Fibroblast of gingiva (primary cell): ENCODE results near the gene CISH.
A peak's percentile ranks its signal among the peaks of the same experiment; 100 is the strongest.

Experiments used
- DNase-seq: peaks from one replicate; pipeline ENCODE4 v3.0.0-alpha.2; 2011; ENCODE audit warnings: low read depth

Gene CISH

DNA sequence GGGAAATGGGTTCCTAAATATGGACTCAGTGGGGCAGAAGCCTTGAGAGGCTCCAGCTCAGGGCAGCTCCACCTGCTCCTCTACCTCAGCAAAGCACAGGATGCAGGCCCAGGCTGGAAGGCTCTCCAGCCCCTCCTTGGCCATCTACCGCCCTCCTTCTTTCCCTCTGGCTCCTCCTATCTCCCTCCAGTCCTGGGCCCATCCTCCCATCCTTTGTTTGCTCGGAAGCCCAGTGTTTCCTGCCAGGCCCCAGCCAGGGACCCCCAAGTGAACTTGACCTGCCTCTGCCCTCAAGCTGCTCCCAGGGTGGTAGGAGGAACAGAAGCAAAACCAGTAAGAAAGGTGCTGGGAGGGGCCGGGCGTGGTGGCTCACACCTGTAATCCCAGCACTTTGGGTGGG is 25.4 kb upstream of the CISH start:
- DNase-seq, result no peak

DNA sequence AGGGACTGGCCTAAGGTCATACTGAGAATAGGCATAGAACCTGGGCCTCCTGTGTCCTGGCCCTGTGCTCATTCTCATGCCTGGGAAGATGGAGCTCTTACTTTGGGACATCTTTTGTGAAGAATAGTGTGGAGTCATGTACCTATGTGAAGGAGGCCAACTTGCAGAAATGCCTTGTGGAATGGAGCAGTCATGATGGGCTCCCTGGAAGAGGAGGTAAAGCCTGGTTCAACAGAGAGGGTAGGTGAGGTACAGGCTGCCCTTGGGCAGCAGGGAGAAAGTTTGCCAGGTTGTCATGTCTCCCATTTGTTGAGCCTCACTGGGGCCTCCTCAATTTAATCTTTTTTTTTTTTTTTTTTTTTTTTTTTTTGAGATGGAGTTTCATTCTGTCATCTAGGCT is 23.5 kb upstream of the CISH start:
- DNase-seq, result no peak

DNA sequence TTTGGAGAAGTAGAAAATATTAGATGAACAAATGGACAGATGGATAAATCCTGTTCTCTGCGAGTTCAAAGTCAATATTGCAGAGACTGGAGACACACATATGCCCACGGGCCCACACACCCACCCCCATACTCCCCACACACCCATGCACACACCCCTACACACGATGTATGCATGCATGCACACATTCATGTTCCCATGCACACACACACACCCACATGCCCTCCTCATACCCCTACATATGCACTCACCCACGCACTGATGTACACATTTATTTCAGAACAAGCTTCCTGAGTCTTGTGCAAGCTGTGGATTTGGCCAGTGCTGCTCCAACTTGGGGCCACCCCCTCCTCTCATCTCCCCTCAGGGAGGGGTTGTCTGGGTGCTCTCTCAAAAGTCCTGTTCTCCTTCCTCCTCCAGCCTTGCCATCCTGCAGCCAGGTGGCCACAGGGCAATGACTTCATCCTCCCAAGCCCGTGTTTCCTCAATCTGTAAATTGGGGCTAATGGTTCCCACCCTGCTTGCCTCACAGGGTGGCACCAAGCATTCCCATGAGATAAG is 21.7 kb upstream of the CISH start:
- DNase-seq, result no peak

DNA sequence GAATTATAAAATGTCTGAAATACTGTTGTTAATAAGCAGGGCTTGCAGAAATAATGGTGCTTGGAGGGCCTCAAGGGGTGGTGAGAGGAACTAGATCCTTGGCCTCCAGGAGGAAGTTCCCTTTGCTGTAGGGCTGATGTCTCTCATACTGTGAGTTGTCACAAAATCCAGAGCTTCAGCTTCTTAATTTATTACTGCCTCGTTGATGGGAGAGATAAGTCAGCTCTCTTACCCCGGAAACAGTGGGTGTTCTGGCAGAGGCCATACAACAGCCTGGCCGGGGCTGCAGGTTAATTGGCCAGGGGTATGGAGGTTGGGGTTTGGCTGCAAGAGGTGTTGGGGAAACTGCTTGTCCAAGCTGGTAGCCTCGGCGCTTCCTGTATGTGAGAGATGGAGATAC is 20.9 kb upstream of the CISH start:
- no peak for DNase-seq

DNA sequence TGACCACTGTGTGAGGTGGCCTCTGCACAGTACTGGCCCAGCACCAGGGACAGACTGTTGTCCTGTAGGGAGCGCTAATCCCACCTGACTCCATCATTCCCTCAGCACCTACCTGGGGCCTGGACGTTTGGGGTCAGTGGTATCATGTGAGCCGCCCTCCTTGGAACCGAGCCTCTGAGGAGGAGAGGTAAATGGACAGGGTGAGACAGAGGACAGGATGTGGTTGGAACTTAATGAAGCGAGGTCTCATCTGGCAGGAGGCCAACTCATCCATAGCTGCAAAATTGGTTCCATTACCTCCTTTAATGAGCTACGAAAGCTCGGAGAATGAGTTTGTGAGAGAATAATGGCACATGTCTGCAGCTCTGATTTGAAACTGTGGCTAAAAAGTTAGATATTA is 19.3 kb upstream of the CISH start:
- no peak for DNase-seq

DNA sequence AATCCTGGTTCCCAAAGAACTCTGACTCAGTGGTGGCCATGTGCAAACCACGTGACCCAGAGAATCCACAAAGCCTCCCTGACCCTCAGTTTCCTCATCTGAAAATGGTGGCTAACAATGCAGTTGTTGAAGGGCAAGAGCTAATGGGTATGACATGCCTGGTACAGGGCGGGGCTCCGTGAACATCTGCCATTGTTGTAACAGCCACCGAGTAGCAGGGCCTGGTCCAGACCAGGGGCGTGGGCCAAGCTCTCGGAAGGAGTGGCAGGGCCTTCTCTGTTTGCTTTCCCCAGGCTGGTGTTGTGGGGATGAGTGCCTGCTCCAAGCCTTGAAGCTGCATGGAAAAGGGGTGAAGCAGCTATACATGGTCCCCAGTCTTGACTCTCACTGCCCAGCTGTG is 18.8 kb upstream of the CISH start:
- DNase-seq, result no peak

DNA sequence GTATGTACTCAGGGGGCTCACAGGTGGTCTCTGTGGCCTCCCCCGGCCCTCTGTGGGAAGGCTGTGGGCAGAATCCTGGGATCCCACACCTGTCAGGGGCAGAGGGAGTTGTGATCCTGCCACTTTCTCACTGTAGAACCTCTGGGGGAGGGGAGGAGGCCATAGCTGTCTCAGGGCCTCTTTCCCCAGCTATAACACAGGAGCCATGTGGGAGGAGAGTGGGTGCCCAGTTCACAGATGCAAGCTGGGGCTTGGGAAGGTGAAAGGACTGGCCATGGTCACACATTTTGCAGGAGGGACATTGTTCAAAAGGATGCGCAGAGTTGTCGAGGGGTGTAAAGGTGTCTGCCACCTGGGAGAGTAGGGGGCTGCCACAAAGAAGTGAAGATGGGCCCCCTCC is 17.0 kb upstream of the CISH start:
- no peak for DNase-seq

DNA sequence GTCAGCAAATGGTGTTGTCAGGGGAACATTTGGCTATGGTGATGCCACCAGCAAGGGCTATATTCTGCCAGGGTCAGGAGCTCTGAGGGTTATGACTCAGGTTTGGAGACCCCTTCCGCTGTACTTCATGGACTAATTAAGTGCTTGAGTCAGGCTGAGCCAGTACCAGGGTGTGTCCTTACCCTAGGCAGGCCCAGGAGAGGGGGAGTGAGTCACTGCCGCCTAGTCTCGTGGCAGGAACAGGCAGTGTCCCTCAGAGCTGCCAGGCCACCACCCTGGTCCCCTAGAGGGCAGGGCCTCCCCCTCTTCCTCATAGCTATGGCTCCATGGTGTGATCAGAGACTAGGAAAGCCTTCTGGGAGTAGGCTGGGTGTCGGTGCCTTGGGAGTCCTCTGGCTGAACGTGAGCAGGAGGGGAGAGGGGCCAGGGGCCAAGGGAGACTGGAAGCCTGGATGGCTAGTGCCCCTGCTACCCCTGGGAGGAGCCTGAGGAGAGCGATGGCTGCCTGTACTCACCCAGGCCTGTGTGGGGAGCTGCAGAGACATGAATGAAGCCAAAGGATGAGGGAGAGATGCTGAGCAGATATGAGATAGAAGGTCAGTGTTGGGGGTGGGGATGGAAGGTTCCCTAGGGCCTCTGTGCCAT is 16.0 kb upstream of the CISH start:
- DNase-seq, result peak; percentile 66

DNA sequence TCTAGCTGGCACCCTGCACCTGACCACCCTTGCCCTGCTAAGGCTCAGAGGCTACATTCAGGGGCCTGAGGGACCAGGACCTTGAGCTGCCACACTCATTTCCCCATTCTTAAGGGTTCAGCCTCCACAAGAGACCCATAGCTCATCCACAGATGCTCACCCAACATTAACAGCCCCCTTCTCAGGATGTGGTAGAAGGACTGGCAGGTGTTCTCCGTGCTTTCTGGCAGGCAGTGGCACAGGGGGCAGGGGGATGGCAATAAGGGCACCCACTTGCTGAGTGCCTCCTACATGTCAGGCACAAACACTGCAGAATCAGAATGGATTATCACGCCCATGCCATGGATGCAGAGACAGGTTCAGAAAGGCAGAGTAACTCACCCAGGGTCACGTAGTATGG is 14.8 kb upstream of the CISH start:
- DNase-seq, result no peak

DNA sequence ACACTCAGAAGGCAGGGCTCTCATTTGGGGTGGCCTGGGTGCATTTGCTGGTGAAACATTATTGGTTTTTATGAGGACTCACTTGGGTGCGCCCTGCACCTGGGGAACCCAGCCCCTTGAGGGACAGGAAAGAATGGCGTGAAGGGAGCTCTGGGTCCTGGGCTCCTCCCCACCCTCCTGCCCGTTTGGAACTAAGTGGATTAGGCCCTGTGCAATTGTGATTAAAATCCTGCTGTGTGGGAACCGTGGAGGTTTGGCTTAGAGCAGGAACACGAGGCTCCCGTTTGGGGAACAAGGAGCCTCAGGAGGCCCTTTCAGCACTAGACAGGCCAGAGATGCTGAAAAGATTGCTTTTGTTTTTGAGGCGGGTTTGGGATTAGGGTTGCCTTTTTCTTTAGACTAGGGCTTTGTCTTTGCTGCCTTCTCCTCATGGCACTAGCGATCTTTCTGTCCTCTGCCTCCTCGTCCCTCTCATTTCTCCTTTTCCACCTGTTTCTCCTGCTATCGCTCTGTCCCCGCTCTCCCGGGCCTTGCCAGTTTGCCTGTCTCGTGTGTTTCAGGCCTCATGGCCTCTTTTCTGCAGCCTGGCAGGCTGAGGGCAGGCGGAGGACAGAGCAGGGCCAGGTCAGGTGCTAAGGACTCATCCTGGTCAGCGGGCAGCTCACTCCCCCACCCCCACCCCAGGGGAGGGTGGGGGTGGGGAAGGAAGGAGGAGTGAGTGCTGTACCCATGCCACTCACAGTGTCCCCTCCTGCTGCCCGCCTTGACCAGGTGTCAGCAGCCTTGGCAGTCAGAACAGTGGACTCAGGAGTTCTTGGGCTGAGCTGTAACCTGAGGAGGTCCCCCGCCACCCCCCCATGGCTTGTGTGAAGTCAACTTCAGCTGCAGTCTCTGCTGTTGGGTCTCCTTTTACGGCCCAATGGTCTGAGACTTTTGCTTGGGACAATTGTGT is 13.9 kb upstream of the CISH start:
- no peak for DNase-seq

DNA sequence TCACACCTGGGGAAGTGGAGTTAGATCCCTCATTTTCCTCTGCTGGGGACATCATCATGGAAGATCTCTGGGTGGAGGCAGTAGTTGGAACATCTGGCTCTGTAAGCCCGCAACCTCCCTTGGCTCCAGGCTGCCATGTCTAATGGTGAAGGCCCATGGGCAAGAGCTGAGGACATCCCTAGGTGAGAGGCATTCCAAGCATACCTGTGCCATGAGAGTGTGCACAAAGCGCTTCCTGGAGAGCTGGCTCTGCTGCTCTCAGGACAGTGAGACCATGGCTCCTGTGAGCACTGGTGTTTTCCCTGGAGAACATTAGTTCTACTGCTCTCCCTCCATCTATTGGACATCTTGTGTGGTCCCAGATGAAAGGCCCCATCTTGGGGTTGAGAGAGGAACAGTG is 13.1 kb upstream of the CISH start:
- no peak for DNase-seq

DNA sequence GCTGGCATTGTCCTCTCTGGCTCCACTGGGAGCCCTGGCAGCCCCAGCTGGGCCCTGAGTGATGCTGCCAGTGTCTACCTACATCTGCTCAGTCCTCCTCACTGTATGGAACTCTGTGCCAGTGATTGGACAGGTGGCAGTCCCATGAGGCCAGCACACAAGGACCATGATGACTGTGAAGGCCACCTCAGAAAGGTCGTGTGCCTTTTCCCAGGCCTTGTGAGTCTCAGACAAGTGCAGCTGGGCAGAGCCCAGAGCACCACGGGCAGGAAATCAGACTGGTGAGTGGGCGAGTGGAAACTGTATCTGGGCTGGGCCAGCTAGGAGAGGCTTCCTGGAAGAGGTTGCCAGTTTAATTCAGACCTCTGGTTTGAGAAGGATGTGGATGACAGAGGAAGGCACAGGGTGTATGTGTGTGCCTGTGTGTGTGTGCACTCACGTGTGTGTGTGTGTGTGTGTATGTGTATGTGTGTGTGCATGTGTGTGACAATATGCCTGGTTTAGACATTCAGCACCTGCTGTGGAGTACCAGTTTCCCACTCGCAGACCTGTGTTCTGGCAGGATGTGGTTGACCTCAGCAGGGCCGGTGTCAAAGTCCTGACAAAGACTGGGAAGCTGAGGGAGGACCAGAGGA is 12.4 kb upstream of the CISH start:
- no peak for DNase-seq

DNA sequence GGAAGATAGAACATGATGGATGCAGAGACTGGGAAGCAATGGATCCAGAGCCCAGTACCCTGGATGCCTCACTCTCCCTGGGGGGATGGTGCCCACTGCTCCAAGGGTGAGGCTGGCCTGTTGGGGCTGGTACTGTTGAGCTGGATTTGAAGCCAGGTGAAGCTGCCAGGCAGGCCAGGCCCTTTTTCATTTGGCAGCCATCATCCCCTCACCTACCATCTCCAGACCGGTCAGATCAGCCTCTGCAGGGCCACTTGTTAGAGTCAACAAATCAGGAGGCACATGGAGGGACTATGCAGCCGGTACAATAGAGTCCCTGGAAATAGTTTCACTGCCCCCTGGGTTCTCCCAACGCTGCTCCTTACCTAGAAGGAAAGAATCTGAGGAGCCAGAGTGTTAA is 11.3 kb upstream of the CISH start:
- DNase-seq, result no peak

DNA sequence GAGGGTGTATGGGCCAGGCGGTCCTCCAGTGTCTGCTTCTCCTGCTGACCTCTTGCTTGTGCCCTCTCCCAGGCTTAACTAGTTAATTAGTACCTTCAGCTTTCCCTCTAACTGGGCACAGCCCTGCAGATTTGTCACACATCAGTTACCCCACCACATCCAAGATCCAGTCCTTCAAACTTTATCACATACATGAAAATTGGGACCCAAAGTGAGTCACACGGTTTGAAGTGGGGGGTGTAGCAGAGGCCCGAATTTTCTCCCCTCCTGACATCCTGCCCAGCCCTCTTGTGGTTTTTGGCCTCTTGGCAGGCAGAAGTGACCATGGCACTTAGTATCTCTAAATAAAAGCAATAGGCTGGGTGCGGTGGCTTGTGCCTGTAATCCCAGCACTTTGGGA is 9.2 kb upstream of the CISH start:
- DNase-seq, result peak; percentile 25

DNA sequence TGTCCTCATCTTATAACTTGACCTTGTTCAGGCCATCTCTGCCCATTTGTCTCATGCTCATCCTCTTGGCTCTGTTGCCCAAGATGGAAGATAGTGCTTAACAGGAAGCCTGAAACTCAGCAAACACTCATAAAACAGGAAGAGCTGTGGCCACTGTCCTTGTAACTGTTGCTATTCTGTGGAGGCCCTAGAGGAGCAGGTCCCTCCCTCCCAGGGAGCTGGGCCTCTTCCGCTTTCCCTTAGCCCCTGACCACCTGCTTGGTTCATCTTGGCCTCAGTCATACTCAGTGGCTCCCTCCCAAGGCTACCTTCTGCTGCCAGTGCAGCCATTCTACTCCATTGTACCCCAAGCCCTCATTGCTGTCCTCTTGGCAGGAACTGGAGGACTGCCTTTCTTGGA is 8.8 kb upstream of the CISH start:
- DNase-seq, result no peak

DNA sequence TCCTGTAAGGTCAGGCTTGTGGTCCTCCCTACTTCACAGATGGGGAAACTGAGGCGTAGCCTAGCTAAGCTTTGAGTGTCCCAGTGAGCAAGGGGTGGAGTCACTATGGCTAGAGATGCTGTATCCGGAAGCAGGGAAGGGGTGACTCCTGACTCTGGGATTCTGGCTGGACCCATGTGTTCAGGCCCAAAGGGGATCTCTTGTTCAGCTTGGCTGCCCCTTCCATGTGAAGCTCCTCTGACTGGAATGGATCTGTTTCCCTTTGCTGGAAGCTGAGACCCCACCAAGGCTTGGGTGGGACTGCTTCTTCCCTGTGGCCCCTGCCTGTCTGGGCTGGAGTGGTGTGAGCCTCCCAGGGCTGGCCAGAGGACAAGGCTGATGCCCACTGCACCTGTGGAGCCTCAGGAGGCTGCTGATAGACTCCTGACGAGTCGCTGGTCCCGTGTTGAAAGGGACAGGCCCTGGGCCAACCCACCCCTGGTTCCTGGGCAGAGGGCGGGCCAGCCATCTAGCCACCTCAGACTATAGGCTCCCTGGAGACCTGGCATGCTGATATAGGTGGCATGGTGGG is 6.4 kb upstream of the CISH start:
- no peak for DNase-seq

DNA sequence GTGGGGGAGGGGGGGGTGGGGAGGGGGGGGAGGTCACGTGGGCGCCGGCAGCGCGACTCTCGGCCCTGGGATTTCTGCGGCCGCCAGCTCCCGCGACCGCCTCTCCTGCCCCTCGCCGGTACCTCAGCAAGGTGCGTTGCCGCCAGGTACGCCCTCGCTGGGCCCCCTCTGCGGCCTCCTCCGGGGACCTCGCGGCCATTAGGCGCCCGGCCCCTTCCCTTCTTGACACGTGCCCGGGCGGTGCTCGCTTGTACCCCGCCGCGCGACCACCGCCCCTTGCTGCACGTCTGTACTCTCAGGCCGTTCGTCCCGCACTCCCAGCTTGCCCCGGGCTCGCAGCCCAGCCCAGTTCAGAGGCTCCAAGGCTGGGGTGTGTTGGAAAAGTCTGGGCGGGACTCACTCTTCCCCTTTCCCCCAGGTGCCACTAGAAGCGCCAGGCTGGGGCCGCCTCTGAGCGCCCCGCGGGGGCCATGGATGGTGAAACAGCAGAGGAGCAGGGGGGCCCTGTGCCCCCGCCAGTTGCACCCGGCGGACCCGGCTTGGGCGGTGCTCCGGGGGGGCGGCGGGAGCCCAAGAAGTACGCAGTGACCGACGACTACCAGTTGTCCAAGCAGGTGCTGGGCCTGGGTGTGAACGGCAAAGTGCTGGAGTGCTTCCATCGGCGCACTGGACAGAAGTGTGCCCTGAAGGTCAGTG is 5.7 kb upstream of the CISH start, which contains the start of gene MAPKAPK3:
TSS of gene MAPKAPK3 (plus strand) at position 56 of the 696 bp plus-strand sequence. CDS start at position 471, 415 bp downstream.
- no peak for DNase-seq

DNA sequence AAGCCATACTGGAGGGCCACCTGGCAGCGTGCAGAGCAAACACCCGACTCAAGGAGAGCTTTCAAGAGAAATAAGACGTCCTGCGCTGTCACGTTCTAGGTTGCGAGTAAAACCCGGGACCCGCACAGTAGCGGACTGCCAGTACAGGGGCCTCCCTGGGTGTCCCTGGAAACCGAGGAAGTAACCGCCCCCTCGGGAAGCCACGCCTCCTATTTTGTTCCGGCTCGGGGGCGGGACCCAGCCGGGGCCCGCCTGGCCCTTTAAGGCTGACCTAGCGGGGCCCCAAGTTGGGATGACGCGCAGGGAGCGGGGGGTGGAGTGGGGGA is 5.2 kb upstream of the CISH start:
- DNase-seq, result peak; percentile 84

DNA sequence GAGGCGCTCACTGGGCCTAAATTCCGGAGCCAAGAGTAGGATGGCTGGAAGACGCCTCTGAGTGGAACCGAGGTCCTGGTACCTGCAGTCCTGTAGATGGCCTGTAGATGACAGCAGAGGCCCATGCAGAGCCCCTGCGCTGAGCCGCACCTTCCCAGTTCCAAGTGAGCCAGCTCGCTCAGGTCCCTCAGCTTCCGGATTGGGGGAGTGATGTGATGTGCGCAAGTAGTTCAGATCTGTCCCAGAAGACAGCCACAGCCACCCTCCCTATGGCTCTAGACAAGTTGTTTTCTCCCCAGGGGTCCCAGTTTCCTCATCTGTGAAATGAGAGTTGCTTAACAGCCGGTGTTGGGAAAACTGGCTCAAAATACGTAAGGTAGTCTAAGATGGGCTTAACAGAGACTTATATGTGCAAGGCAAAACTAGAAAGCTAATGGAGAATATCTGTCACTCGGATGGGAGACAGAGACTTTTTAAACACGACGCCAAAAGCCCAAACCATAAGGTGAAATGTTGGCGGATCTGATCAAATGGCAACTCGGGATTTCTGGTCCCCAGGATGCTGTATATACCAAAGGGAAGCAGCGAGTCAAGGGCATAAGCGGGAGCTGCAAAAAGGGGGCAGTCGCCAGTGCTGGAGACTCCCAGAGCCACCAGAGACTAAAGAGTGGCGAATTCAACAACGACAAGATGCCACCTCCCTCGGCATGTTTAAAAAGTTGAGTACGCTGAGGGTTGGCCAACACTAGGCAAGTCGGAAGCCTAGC is 4.6 kb upstream of the CISH start:
- DNase-seq, result peak; percentile 69

DNA sequence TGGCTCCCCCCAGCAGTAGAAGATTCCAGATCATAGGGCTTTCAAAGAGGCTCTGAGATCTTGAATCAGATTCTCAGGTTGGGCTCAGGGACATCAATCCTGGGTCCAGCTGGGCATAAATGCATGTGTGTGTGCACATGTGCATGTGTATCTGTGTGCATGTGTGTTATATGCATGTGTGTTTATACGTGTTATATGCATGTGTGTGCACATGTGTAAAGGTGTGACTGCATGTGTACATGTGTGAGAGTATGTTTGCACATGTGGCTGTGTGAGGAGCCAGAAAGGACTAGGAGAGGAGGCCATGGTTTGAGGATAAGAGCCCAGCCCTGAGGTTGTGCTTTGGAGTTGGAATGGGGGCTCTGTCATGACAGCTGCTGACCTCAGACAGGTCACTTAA is 3.6 kb upstream of the CISH start:
- DNase-seq, result no peak
